HL-60 (cell line): ENCODE data around the gene GSTA3.
"Not testable (repeated sequence)": the region's sequence is repeated elsewhere in the genome, so short reads cannot be mapped to it uniquely, and the experiment has no call there.

ENCODE experiments used
- DNase-seq, 2 experiments: peaks; one replicate each; pipeline ENCODE4 v3.0.0-alpha.2; 2010 to 2020; ENCODE audit warnings: low read depth in 1 of 2, low spot score in 1 of 2
- H3K27ac ChIP-seq: fragments of 250-450 bp; sonication (Bioruptor Pico); replicated peaks from 2 replicates; pipeline ENCODE4 v1.5.1; 2020; ENCODE audit warnings: mild to moderate bottlenecking, moderate library complexity
- H3K27me3 ChIP-seq: fragments of 250-450 bp; sonication (Bioruptor Pico); 2 replicates; pipeline ENCODE4 v1.5.1; 2021; ENCODE audit warnings: mild to moderate bottlenecking, moderate library complexity; ENCODE audit not compliant: insufficient read depth, poor library complexity, severe bottlenecking
- H3K4me3 ChIP-seq: replicated peaks from 2 replicates; pipeline ENCODE4 v1.5.1; 2011; ENCODE audit warnings: mild to moderate bottlenecking, control low read depth, low read length; ENCODE audit not compliant: insufficient read depth
- CTCF ChIP-seq: IDR thresholded peaks from one replicate; pipeline ENCODE4 v1.5.1; 2011; ENCODE audit warnings: low read length, control low read depth, inconsistent platforms; ENCODE audit not compliant: insufficient read depth
- GABPA ChIP-seq: IDR thresholded peaks from 2 replicates; pipeline ENCODE4 v1.6.1; 2012; ENCODE audit warnings: low read depth
- POLR2AphosphoS5 ChIP-seq: IDR thresholded peaks from 2 replicates; pipeline ENCODE4 v1.6.1; 2012; ENCODE audit warnings: low read depth
- REST ChIP-seq: IDR thresholded peaks from 2 replicates; pipeline ENCODE4 v1.6.1; 2012; ENCODE audit warnings: low read depth; ENCODE audit not compliant: insufficient replicate concordance
- SPI1 ChIP-seq: IDR thresholded peaks from 2 replicates; pipeline ENCODE4 v1.6.1; 2012; ENCODE audit warnings: low read depth, mild to moderate bottlenecking, borderline replicate concordance

GSTA3 gene

GRCh38 chr6:52868240-52868639, 41.3 kb downstream of the GSTA3 start:
- Histone ChIP-seq H3K27me3 (no peaks in the 10 kb centered on the region), H3K27ac (no peak overlapping the region), H3K4me3 (no peak overlapping the region)
- no peak for DNase-seq
- TF ChIP-seq POLR2AphosphoS5 (no peak), REST (no peak), SPI1 (no peak)

GRCh38 chr6:52861151-52861550, 48.3 kb downstream of the GSTA3 start:
- not testable (repeated sequence) for H3K4me3 ChIP-seq, DNase-seq, H3K27ac ChIP-seq, H3K27me3 ChIP-seq

GRCh38 chr6:52858416-52858815, 51.1 kb downstream of the GSTA3 start:
- no peaks in the 10 kb centered on the region for H3K27me3 ChIP-seq
- TF ChIP-seq CTCF (no peak), REST (no peak), POLR2AphosphoS5 (no peak), SPI1 (no peak), GABPA (no peak)
- no peak overlapping the region for H3K27ac ChIP-seq
- no peak for DNase-seq
- H3K4me3 ChIP-seq = no peak overlapping the region

- DNase-seq, H3K27ac ChIP-seq, H3K27me3 ChIP-seq, H3K4me3 ChIP-seq: not testable (repeated sequence)
These were observed 53.4 kb downstream of the GSTA3 start for GRCh38 chr6:52856137-52856536.

GRCh38 chr6:52849137-52849536, 60.4 kb downstream of the GSTA3 start:
- no peak for DNase-seq
- no peaks in the 10 kb centered on the region for H3K27me3 ChIP-seq
- TF ChIP-seq REST (no peak), CTCF (no peak), POLR2AphosphoS5 (no peak), SPI1 (no peak), GABPA (no peak)
- no peak overlapping the region for H3K4me3 ChIP-seq
- no peak overlapping the region for H3K27ac ChIP-seq
